Activated B cell treated with CpG ODN at 0.5 μM for 24 hours (primary cell): ENCODE results near the gene FAM168A. TPM values are rescaled to one million over a fixed set of nuclear protein-coding genes. Genes with fewer than 3 reads are reported as not detected.
"Not testable (repeated sequence)": the region's sequence is repeated elsewhere in the genome, so short reads cannot be mapped to it uniquely, and the experiment has no call there.

Experiments
- ATAC-seq: fragments of 200-7000 bp; cut with Tn5 transposase; one replicate; pipeline ENCODE4 v1.10.0; 2021; ENCODE audit warnings: low read depth, mild to moderate bottlenecking, moderate library complexity
- CTCF ChIA-PET: fragments of 350-600 bp; sonication (Branson Sonifier 250); formaldehyde crosslinking; loops from one replicate; lab custom pipeline; 2021; ENCODE audit warnings: antibody characterized with exemption; lab: Charles Lee
- POLR2A ChIA-PET: fragments of 350-600 bp; sonication (Branson Sonifier 250); formaldehyde crosslinking; loops from one replicate; lab custom pipeline; 2021; ENCODE audit warnings: antibody characterized with exemption; lab: Charles Lee
- DNase-seq: peaks from one replicate; pipeline ENCODE4 v3.0.0; 2022
- H3K27ac Mint-ChIP-seq: one replicate; pipeline ENCODE4 v1.8.0; 2020; ENCODE audit warnings: mixed read lengths
- H3K27me3 Mint-ChIP-seq: one replicate; pipeline ENCODE4 v1.8.0; 2021; ENCODE audit warnings: mixed read lengths
- H3K36me3 Mint-ChIP-seq: one replicate; pipeline ENCODE4 v1.8.0; 2021; ENCODE audit warnings: low read depth, mixed read lengths
- H3K4me1 Mint-ChIP-seq: one replicate; pipeline ENCODE4 v1.8.0; 2021; ENCODE audit warnings: mixed read lengths
- H3K4me3 Mint-ChIP-seq: one replicate; pipeline ENCODE4 v1.8.0; 2020; ENCODE audit warnings: mild to moderate bottlenecking, mixed read lengths
- H3K9me3 Mint-ChIP-seq: one replicate; pipeline ENCODE4 v1.8.0; 2020; ENCODE audit warnings: mixed read lengths
- CTCF ChIP-seq: fragments of 200-600 bp; IDR thresholded peaks from one replicate; pipeline ENCODE4 v1.8.0; 2022; ENCODE audit warnings: antibody characterized with exemption, mild to moderate bottlenecking
- intact Hi-C: fragments of 100-400 bp; cut with micrococcal nuclease; formaldehyde crosslinking; loops from one replicate; pipeline ENCODE4 v1.15.1; 2024
- total RNA-seq: library from RNA; stranded (reverse); gene quantifications from 2 replicates; pipeline ENCODE4 v1.2.3, GENCODE V29; 2022

Gene FAM168A
- total RNA-seq, 1 donor from 2014 or later = 16.5 TPM

GRCh38 chr11:73579641-73580434, 18.1 kb downstream of the FAM168A start:
- DNase-seq = no peak
- no peak for ATAC-seq
- H3K36me3 Mint-ChIP-seq = peaks cover 15% of the 10 kb centered on the region
- no peaks in the 10 kb centered on the region for H3K27me3 Mint-ChIP-seq
- H3K4me1 Mint-ChIP-seq = peaks cover 9% of the 10 kb centered on the region
- H3K4me3 Mint-ChIP-seq = no peak overlapping the region
- intact Hi-C loops = no loop called here
- no peaks in the 10 kb centered on the region for H3K9me3 Mint-ChIP-seq
- H3K27ac Mint-ChIP-seq = no peak overlapping the region
- TF ChIP-seq CTCF = no peak
- POLR2A ChIA-PET = no interaction called here
- CTCF ChIA-PET = no interaction called here

- Mint-ChIP-seq H3K27me3 (no peaks in the 10 kb centered on the region), H3K4me3 (no peak overlapping the region), H3K4me1 (peaks cover 9% of the 10 kb centered on the region), H3K36me3 (peaks cover 13% of the 10 kb centered on the region), H3K27ac (no peak overlapping the region), H3K9me3 (no peaks in the 10 kb centered on the region)
- TF ChIP-seq CTCF = no peak
- ATAC-seq = no peak
- intact Hi-C loops = no loop called here
- no peak for DNase-seq
- ChIA-PET CTCF (no interaction called here), POLR2A (no interaction called here)
These were observed 19.2 kb downstream of the FAM168A start for GRCh38 chr11:73578592-73579185.

GRCh38 chr11:73577496-73577917, 20.4 kb downstream of the FAM168A start:
- Mint-ChIP-seq H3K4me3 (no peak overlapping the region), H3K9me3 (no peaks in the 10 kb centered on the region), H3K4me1 (peaks cover 9% of the 10 kb centered on the region), H3K27me3 (no peaks in the 10 kb centered on the region), H3K36me3 (peaks cover 13% of the 10 kb centered on the region), H3K27ac (no peak overlapping the region)
- POLR2A ChIA-PET = no interaction called here
- CTCF ChIA-PET = interaction anchor here (0.6 kb wide), 1 partner anchor 169 kb away, joined by 3 read pairs; no protein-coding TSS in a partner anchor
- no peak for DNase-seq
- ATAC-seq = no peak
- no peak for TF ChIP-seq CTCF
- intact Hi-C loops = no loop called here

GRCh38 chr11:73576185-73576614, 21.7 kb downstream of the FAM168A start:
- no peak overlapping the region for H3K27ac Mint-ChIP-seq
- ChIA-PET CTCF (no interaction called here), POLR2A (no interaction called here)
- peaks cover 13% of the 10 kb centered on the region for H3K36me3 Mint-ChIP-seq
- H3K4me3 Mint-ChIP-seq = no peak overlapping the region
- H3K4me1 Mint-ChIP-seq = peaks cover 9% of the 10 kb centered on the region
- H3K27me3 Mint-ChIP-seq = no peaks in the 10 kb centered on the region
- ATAC-seq (no peak), DNase-seq (no peak)
- no peak for TF ChIP-seq CTCF
- no peaks in the 10 kb centered on the region for H3K9me3 Mint-ChIP-seq
- intact Hi-C loops = no loop called here

- POLR2A ChIA-PET, H3K4me3 Mint-ChIP-seq, CTCF ChIA-PET, H3K4me1 Mint-ChIP-seq, DNase-seq, H3K9me3 Mint-ChIP-seq, H3K27me3 Mint-ChIP-seq, ATAC-seq, H3K27ac Mint-ChIP-seq, intact Hi-C loops: not testable (repeated sequence)
- H3K36me3 Mint-ChIP-seq = peaks cover 12% of the 10 kb centered on the region
These were observed 25.9 kb downstream of the FAM168A start for GRCh38 chr11:73571982-73572381.
